ENCODE data around the gene METAP2.
A peak's percentile ranks its signal among the peaks of the same experiment; 100 is the strongest.

The METAP2 gene

DNA sequence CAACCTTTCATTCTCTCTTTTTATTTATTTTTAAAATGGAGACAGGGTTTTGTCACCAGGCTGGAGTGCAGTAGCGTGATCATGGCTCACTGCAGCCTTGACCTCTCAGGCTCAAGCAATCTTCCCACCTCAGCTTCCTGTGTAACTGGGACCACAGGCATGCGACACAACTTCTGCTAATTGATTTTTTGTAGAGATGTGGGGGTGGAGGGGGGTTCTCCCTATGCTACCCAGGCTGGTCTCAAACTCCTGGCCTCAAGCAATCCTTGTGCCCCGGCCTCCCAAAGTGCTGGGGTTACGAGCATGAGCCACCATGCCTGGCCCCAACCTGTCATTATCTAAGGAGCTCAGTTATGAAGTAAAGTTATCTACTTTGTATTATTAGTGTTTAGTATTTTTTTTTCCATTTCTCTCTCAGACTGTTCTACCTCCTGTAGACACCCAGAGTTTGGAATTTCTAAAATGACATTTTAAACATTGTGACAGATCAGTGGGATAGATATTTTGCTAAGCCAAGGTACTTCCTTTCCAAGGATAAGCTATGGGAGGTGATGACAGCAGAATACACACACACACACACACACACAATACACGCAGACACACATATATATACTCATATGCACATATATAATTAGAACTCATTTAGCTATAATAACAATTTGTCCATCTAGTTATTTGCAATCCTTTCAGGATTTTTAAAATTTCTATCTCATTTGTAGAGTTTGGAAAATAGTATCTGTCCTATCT lies 79.4 kb downstream of the METAP2 start:
- DNase-seq = peak; percentile 61 to 66

DNA sequence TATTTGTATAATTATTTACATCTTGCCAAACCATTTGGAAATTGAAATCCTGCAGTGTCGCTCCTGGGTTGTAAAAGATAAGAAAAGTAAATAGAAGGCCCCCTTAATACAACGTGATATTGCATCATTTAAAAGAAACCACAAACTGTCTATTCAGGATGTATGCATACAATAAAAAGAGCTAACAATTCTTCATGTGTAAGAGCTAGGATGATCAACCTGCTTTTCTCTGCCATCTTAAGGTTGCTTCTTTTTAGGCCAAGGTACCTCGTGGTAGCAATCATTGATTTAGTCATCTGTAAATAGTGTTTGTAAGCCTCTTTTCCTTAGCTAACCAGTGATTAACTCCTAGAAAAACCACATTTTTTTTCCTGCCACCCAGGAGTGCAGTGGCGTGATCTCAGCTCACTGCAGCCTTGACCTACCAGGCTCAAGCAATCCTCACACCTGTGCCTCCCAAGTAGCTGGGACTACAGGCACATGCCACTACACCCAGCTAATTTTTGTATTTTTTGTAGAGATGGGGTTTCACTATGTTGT lies 80.7 kb downstream of the METAP2 start:
- DNase-seq = peak; percentile 35 to 41

DNA sequence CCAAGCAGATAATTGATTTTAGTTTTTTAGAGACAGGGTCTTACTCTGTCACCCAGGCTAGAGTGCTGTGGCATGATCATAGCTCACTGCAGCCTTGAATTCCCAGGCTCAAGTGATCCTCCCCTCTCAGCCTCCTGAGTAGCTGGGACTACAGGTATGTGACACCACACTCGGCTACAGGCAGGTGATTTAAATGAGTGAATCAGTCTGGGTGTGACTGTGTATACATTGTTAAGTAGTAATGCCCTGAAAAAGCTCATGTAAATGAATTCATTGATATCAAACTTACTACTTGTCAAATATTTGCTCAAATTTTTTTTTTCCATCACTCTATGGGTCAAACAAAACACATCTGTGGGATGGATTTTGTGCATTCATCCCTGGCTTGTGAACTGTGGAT lies 83.7 kb downstream of the METAP2 start:
- no peak for DNase-seq
